H9 (cell line): Measurements from ENCODE around the gene ARPC5L. TPM values are rescaled to one million over a fixed set of nuclear protein-coding genes. Genes with fewer than 3 reads are reported as not detected.

Source experiments
- DNase-seq: peaks from one replicate; pipeline ENCODE4 v3.0.0-alpha.2; 2017
- H2AFZ ChIP-seq: one replicate; pipeline ENCODE4 v1.6.1; 2013; ENCODE audit warnings: mild to moderate bottlenecking, low read length, control low read depth, moderate library complexity
- H2AK5ac ChIP-seq: 2 replicates; pipeline ENCODE4 v1.6.1; 2013; ENCODE audit warnings: low read length, control low read depth, mixed read lengths; ENCODE audit not compliant: insufficient read length
- H2BK120ac ChIP-seq: one replicate; pipeline ENCODE4 v1.6.1; 2013; ENCODE audit warnings: low read depth, mild to moderate bottlenecking, low read length, control low read depth, inconsistent platforms; ENCODE audit not compliant: poor library complexity, severe bottlenecking
- H2BK12ac ChIP-seq: 2 replicates; pipeline ENCODE4 v1.6.1; 2013; ENCODE audit warnings: low read length, control low read depth, mixed read lengths, low read depth; ENCODE audit not compliant: insufficient read length
- H2BK15ac ChIP-seq: 2 replicates; pipeline ENCODE4 v1.6.1; 2013; ENCODE audit warnings: low read depth, low read length, control low read depth
- H2BK20ac ChIP-seq: one replicate; pipeline ENCODE4 v1.6.1; 2013; ENCODE audit warnings: low read depth, mild to moderate bottlenecking, low read length, control low read depth, inconsistent platforms; ENCODE audit not compliant: poor library complexity, severe bottlenecking
- H2BK5ac ChIP-seq: 2 replicates; pipeline ENCODE4 v1.6.1; 2013; ENCODE audit warnings: low read length, control low read depth, mixed read lengths; ENCODE audit not compliant: insufficient read length
- H3K14ac ChIP-seq: 2 replicates; pipeline ENCODE4 v1.6.1; 2013; ENCODE audit warnings: low read length, control low read depth; ENCODE audit not compliant: insufficient read depth
- H3K18ac ChIP-seq: 2 replicates; pipeline ENCODE4 v1.6.1; 2013; ENCODE audit warnings: low read depth, mild to moderate bottlenecking, mixed read lengths, low read length, control low read depth; ENCODE audit not compliant: insufficient read length
- H3K23ac ChIP-seq: 2 replicates; pipeline ENCODE4 v1.6.1; 2013; ENCODE audit warnings: low read length, control low read depth, mixed read lengths, low read depth; ENCODE audit not compliant: insufficient read length
- H3K23me2 ChIP-seq: 2 replicates; pipeline ENCODE4 v1.6.1; 2013; ENCODE audit warnings: low read depth, mild to moderate bottlenecking, mixed read lengths, low read length, control low read depth; ENCODE audit not compliant: insufficient read length, poor library complexity, severe bottlenecking
- H3K27ac ChIP-seq: 2 replicates; pipeline ENCODE4 v1.5.1; 2013; ENCODE audit warnings: low read length, control low read depth, mixed read lengths, low read depth; ENCODE audit not compliant: insufficient read length
- H3K27me3 ChIP-seq: 2 replicates; pipeline ENCODE4 v1.6.1; 2013; ENCODE audit warnings: low read length, control low read depth, inconsistent platforms; ENCODE audit not compliant: insufficient read depth
- H3K4ac ChIP-seq: 2 replicates; pipeline ENCODE4 v1.6.1; 2013; ENCODE audit warnings: low read depth, mild to moderate bottlenecking, control low read depth, inconsistent platforms, low read length, moderate library complexity
- H3K4me1 ChIP-seq: 2 replicates; pipeline ENCODE4 v1.6.1; 2013; ENCODE audit warnings: low read length, control low read depth, inconsistent platforms; ENCODE audit not compliant: insufficient read depth
- H3K4me2 ChIP-seq: 2 replicates; pipeline ENCODE4 v1.6.1; 2013; ENCODE audit warnings: low read length, control low read depth, mixed read lengths; ENCODE audit not compliant: insufficient read length, insufficient read depth
- H3K56ac ChIP-seq: 2 replicates; pipeline ENCODE4 v1.6.1; 2013; ENCODE audit warnings: low read depth, mild to moderate bottlenecking, mixed read lengths, low read length, control low read depth; ENCODE audit not compliant: insufficient read length
- H3K79me1 ChIP-seq: 2 replicates; pipeline ENCODE4 v1.6.1; 2013; ENCODE audit warnings: low read depth, mild to moderate bottlenecking, moderate library complexity, low read length, control low read depth, inconsistent platforms; ENCODE audit not compliant: insufficient read depth, poor library complexity, severe bottlenecking
- H3K79me2 ChIP-seq: 2 replicates; pipeline ENCODE4 v1.6.1; 2013; ENCODE audit warnings: low read length, control low read depth, inconsistent platforms; ENCODE audit not compliant: insufficient read depth
- H3K9ac ChIP-seq: 2 replicates; pipeline ENCODE4 v1.6.1; 2013; ENCODE audit warnings: low read length, control low read depth, mixed read lengths; ENCODE audit not compliant: insufficient read length; ENCODE audit errors: extremely low read depth
- H3K9me3 ChIP-seq: one replicate; pipeline ENCODE4 v1.6.1; 2013; ENCODE audit warnings: low read depth, low read length, inconsistent platforms; ENCODE audit not compliant: control insufficient read depth
- H3T11ph ChIP-seq: one replicate; pipeline ENCODE4 v1.6.1; 2013; ENCODE audit warnings: mild to moderate bottlenecking, low read length, control low read depth, inconsistent platforms
- H4K20me1 ChIP-seq: one replicate; pipeline ENCODE4 v1.6.1; 2013; ENCODE audit not compliant: control insufficient read depth, insufficient read length, insufficient read depth
- H4K5ac ChIP-seq: 2 replicates; pipeline ENCODE4 v1.6.1; 2013; ENCODE audit warnings: low read depth, mild to moderate bottlenecking, mixed read lengths, low read length, control low read depth; ENCODE audit not compliant: insufficient read length
- H4K8ac ChIP-seq: replicated peaks from 2 replicates; pipeline ENCODE4 v1.6.1; 2013; ENCODE audit warnings: low read length, control low read depth, mixed read lengths, low read depth; ENCODE audit not compliant: insufficient read length
- H4K91ac ChIP-seq: 2 replicates; pipeline ENCODE4 v1.6.1; 2013; ENCODE audit warnings: low read depth, mild to moderate bottlenecking, moderate library complexity, mixed read lengths, low read length, control low read depth; ENCODE audit not compliant: insufficient read length
- H3K27ac Mint-ChIP-seq, 3 experiments: 2 replicates in 2 of 3; 3 replicates in 1 of 3; pipeline ENCODE4 v1.8.0; 2020 to 2021; ENCODE audit warnings: mixed read lengths in 3 of 3, mild to moderate bottlenecking in 1 of 3, moderate library complexity in 1 of 3
- H3K27me3 Mint-ChIP-seq: 2 replicates; pipeline ENCODE4 v1.8.0; 2021; ENCODE audit warnings: low read depth, mild to moderate bottlenecking, moderate library complexity, mixed read lengths
- H3K36me3 Mint-ChIP-seq, 3 experiments: 2 replicates in 2 of 3; 3 replicates in 1 of 3; pipeline ENCODE4 v1.8.0; 2020 to 2021; ENCODE audit warnings: low read depth in 3 of 3, mixed read lengths in 3 of 3; ENCODE audit not compliant: insufficient read depth in 1 of 3
- H3K4me1 Mint-ChIP-seq, 2 experiments: 2 replicates each; pipeline ENCODE4 v1.8.0; 2020; ENCODE audit warnings: mixed read lengths in 2 of 2
- H3K4me3 Mint-ChIP-seq, 2 experiments: 2 replicates in 1 of 2; 3 replicates in 1 of 2; pipeline ENCODE4 v1.8.0; 2020 to 2021; ENCODE audit warnings: mild to moderate bottlenecking in 2 of 2, mixed read lengths in 2 of 2, moderate library complexity in 1 of 2
- H3K9me3 Mint-ChIP-seq, 2 experiments: 2 replicates in 1 of 2; 3 replicates in 1 of 2; pipeline ENCODE4 v1.8.0; 2020; ENCODE audit warnings: mild to moderate bottlenecking in 2 of 2, mixed read lengths in 2 of 2, moderate library complexity in 1 of 2
- WGBS: extraction: QIAGEN DNeasy Blood & Tissue Kit; methylation state at CpG from one replicate; pipeline ENCODE4 v1.1.7; 2013; ENCODE audit warnings: missing lambda C conversion rate, low lambda C conversion rate, mixed read lengths; ENCODE audit not compliant: insufficient read length; ENCODE audit errors: extremely low coverage; 5-methylcytosine and 5-hydroxymethylcytosine counted together
- total RNA-seq: library from RNA; stranded (reverse); gene quantifications from 2 replicates; pipeline ENCODE4 v1.2.1, GENCODE V29; 2021
- TF ChIP-seq, protein P1 (sequence below): fragments of 200-600 bp; sonication (generic); conservative IDR thresholded peaks from 3 replicates; pipeline ENCODE4 v1.8.0; 2021; ENCODE audit warnings: antibody characterized with exemption, mild to moderate bottlenecking

The ARPC5L gene
- total RNA-seq, 1 experiment from 2014 or later = 67.7 TPM

DNA sequence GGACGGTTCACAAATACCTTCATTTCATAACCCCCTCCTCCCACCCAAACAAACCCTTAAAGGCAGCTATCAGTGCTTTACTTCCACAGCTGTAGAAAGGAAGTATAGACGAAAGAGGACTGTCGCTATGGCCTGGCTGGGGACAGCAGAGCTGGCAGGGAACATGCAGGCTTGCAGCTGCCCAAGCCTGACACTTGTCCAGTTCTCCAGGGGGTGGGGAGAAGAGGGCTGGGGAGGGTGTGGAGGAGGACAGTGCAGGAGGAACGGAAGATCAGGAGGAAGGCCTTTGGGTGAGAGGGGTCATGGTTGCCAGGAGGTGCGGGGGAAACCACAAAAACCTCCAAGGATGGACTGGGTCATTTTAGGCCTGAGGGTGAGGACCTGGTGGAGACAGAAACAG lies 25.9 kb downstream of the ARPC5L start:
- peaks cover 6 to 12% of the 10 kb centered on the region in 2 experiments for H3K4me1 Mint-ChIP-seq
- no peak overlapping the region for H3K4me3 Mint-ChIP-seq
- H3K4me1 ChIP-seq = no peaks in the 10 kb centered on the region; the same call in 1 of the 2 replicates
- H2BK20ac ChIP-seq = no peak overlapping the region
- H2AFZ ChIP-seq = no peak overlapping the region
- no peak for DNase-seq
- TF ChIP-seq, protein P1, sequence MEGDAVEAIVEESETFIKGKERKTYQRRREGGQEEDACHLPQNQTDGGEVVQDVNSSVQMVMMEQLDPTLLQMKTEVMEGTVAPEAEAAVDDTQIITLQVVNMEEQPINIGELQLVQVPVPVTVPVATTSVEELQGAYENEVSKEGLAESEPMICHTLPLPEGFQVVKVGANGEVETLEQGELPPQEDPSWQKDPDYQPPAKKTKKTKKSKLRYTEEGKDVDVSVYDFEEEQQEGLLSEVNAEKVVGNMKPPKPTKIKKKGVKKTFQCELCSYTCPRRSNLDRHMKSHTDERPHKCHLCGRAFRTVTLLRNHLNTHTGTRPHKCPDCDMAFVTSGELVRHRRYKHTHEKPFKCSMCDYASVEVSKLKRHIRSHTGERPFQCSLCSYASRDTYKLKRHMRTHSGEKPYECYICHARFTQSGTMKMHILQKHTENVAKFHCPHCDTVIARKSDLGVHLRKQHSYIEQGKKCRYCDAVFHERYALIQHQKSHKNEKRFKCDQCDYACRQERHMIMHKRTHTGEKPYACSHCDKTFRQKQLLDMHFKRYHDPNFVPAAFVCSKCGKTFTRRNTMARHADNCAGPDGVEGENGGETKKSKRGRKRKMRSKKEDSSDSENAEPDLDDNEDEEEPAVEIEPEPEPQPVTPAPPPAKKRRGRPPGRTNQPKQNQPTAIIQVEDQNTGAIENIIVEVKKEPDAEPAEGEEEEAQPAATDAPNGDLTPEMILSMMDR = no peak
- no peak overlapping the region for H4K8ac ChIP-seq
- no peak overlapping the region for H3K9ac ChIP-seq
- H3K14ac ChIP-seq = no peak overlapping the region
- H3T11ph ChIP-seq = no peak overlapping the region
- no peak overlapping the region for H3K18ac ChIP-seq
- no CpG with 5 or more reads among the region's 5 CpGs for WGBS
- H3K23me2 ChIP-seq = no peaks in the 10 kb centered on the region
- no peak overlapping the region for H3K23ac ChIP-seq
- no peaks in the 10 kb centered on the region for H4K20me1 ChIP-seq
- H2AK5ac ChIP-seq = no peak overlapping the region
- peaks cover 5 to 16% (median 10%) of the 10 kb centered on the region in 3 experiments; a peak in 4 of 7 replicates for H3K36me3 Mint-ChIP-seq
- peak overlapping the region in 1 of 3 experiments; percentile 57; a peak in 1 of 7 replicates for H3K27ac Mint-ChIP-seq
- H3K79me2 ChIP-seq = no peaks in the 10 kb centered on the region
- no peak overlapping the region for H2BK12ac ChIP-seq
- no peak overlapping the region for H2BK120ac ChIP-seq
- H3K9me3 ChIP-seq = no peaks in the 10 kb centered on the region
- H3K79me1 ChIP-seq = no peaks in the 10 kb centered on the region
- H3K9me3 Mint-ChIP-seq = no peaks in the 10 kb centered on the region; a peak in 1 of 5 replicates
- H4K91ac ChIP-seq = no peak overlapping the region
- no peak overlapping the region for H3K4me2 ChIP-seq
- H2BK5ac ChIP-seq = no peak overlapping the region
- no peaks in the 10 kb centered on the region for H3K27me3 ChIP-seq
- no peaks in the 10 kb centered on the region for H3K27me3 Mint-ChIP-seq
- no peak overlapping the region for H3K27ac ChIP-seq
- H3K4ac ChIP-seq = no peak overlapping the region
- H3K56ac ChIP-seq = no peak overlapping the region
- H2BK15ac ChIP-seq = no peak overlapping the region
- H4K5ac ChIP-seq = no peak overlapping the region
